CD4-positive, alpha-beta T cell (primary cell): ENCODE results near the gene FTSJ1. TPM values are rescaled to one million over a fixed set of nuclear protein-coding genes. Genes with fewer than 3 reads are reported as not detected.

Experiments
- ATAC-seq: fragments of 200-7000 bp; cut with Tn5 transposase; one replicate; pipeline ENCODE4 v1.10.0; 2022; ENCODE audit warnings: mild to moderate bottlenecking; ENCODE audit not compliant: poor library complexity
- CTCF ChIA-PET: fragments of 350-600 bp; sonication (Branson Sonifier 250); formaldehyde crosslinking; loops from one replicate; lab custom pipeline; 2021; ENCODE audit warnings: antibody characterized with exemption, inconsistent platforms; lab: Charles Lee
- POLR2A ChIA-PET: fragments of 350-600 bp; sonication (Branson Sonifier 250); formaldehyde crosslinking; loops from one replicate; lab custom pipeline; 2021; ENCODE audit warnings: antibody characterized with exemption, inconsistent platforms; lab: Charles Lee
- DNase-seq, 14 experiments: peaks; one replicate each; pipeline ENCODE4 v3.0.0-alpha.2; 2013 to 2020; ENCODE audit warnings: mixed read lengths in 2 of 14
- H3K27ac ChIP-seq, 2 donors: one replicate each; pipeline versions ENCODE4 v1.5.1 to v1.7.0; 2013; ENCODE audit warnings: low read length in 2 of 2, low read depth in 1 of 2, mild to moderate bottlenecking in 1 of 2
- H3K27me3 ChIP-seq, 2 experiments: 1 replicate in 1 of 2; 2 replicates in 1 of 2; pipeline versions ENCODE4 v1.6.1 to v1.7.0; 2013; ENCODE audit warnings: low read length in 2 of 2, control low read depth in 1 of 2, mild to moderate bottlenecking in 1 of 2, moderate library complexity in 1 of 2; ENCODE audit not compliant: insufficient read depth in 2 of 2, control insufficient read depth in 1 of 2
- H3K36me3 ChIP-seq: one replicate; pipeline ENCODE4 v1.6.1; 2013; ENCODE audit warnings: low read length, control low read depth; ENCODE audit not compliant: insufficient read depth
- H3K4me1 ChIP-seq: one replicate; pipeline ENCODE4 v1.6.1; 2013; ENCODE audit warnings: low read length, control low read depth; ENCODE audit not compliant: insufficient read depth
- H3K4me3 ChIP-seq: one replicate; pipeline ENCODE4 v1.5.1; 2013; ENCODE audit warnings: mild to moderate bottlenecking, low read length, moderate library complexity
- H3K9me3 ChIP-seq, 2 experiments: 1 replicate in 1 of 2; 2 replicates in 1 of 2; pipeline versions ENCODE4 v1.6.1 to v1.7.0; 2013; ENCODE audit warnings: low read length in 2 of 2, mild to moderate bottlenecking in 2 of 2, control low read depth in 1 of 2, moderate library complexity in 1 of 2; ENCODE audit not compliant: control insufficient read depth in 1 of 2, insufficient read depth in 1 of 2
- H3K27ac Mint-ChIP-seq: one replicate; pipeline ENCODE4 v1.8.0; 2020; ENCODE audit warnings: mixed read lengths
- H3K27me3 Mint-ChIP-seq: one replicate; pipeline ENCODE4 v1.8.0; 2021; ENCODE audit warnings: mixed read lengths
- H3K36me3 Mint-ChIP-seq: one replicate; pipeline ENCODE4 v1.8.0; 2021; ENCODE audit warnings: low read depth, mixed read lengths
- H3K4me1 Mint-ChIP-seq: one replicate; pipeline ENCODE4 v1.8.0; 2021; ENCODE audit warnings: low read depth, mixed read lengths
- H3K4me3 Mint-ChIP-seq: one replicate; pipeline ENCODE4 v1.8.0; 2020; ENCODE audit warnings: mild to moderate bottlenecking, mixed read lengths
- H3K9me3 Mint-ChIP-seq: one replicate; pipeline ENCODE4 v1.8.0; 2020; ENCODE audit warnings: mixed read lengths
- intact Hi-C, 2 experiments: fragments of 100-400 bp; cut with DNase I in 1 of 2; cut with micrococcal nuclease in 1 of 2; formaldehyde crosslinking; loops; one replicate each; pipeline versions ENCODE4 v1.15.1 to v1.9.0; 2023 to 2025; cut with DNase I, micrococcal nuclease
- total RNA-seq, 174 experiments: library from RNA in 2 of 174; stranded (reverse) in 2 of 174; gene quantifications; one replicate each; pipeline ENCODE4 v1.2.3 and lab custom pipeline; 2021 to 2026
- TF ChIP-seq, protein P1 (sequence below): fragments of 200-600 bp; IDR thresholded peaks from one replicate; pipeline ENCODE4 v1.8.0; 2022; ENCODE audit warnings: antibody characterized with exemption, mild to moderate bottlenecking

FTSJ1 gene
- total RNA-seq, 2 experiments from 2014 or later = 60.0 to 61.0 TPM

DNA sequence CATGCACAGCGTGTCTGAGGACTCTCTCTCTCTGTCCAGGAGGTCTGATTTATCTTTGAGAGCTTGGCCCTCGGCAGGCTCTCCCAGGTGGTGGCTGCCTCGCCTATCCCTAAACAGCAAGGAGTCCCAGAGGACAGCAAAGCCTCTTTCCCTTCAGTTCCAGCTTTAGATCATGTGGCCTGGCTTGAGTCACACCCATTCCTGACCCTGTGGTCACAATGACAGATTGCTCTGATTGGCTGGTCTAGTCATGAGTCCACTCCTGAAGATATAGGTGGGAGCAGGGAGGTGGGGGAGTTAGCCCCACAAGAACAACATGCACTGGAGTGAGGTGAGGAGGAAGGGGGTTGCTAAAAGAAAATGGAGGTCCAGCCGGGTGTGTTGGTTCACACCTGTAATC, 20.7 kb downstream of the FTSJ1 start:
- no peak for DNase-seq
- Mint-ChIP-seq H3K27me3 (no peaks in the 10 kb centered on the region), H3K4me1 (no peaks in the 10 kb centered on the region), H3K9me3 (no peaks in the 10 kb centered on the region), H3K36me3 (no peaks in the 10 kb centered on the region), H3K4me3 (no peak overlapping the region), H3K27ac (no peak overlapping the region)
- Histone ChIP-seq H3K36me3 (no peaks in the 10 kb centered on the region), H3K4me1 (no peaks in the 10 kb centered on the region), H3K4me3 (no peak overlapping the region), H3K27ac (no peak overlapping the region), H3K27me3 (no peaks in the 10 kb centered on the region), H3K9me3 (no peaks in the 10 kb centered on the region)
- ChIA-PET CTCF (no interaction called here), POLR2A (no interaction called here)
- no peak for ATAC-seq
- TF ChIP-seq, protein P1, sequence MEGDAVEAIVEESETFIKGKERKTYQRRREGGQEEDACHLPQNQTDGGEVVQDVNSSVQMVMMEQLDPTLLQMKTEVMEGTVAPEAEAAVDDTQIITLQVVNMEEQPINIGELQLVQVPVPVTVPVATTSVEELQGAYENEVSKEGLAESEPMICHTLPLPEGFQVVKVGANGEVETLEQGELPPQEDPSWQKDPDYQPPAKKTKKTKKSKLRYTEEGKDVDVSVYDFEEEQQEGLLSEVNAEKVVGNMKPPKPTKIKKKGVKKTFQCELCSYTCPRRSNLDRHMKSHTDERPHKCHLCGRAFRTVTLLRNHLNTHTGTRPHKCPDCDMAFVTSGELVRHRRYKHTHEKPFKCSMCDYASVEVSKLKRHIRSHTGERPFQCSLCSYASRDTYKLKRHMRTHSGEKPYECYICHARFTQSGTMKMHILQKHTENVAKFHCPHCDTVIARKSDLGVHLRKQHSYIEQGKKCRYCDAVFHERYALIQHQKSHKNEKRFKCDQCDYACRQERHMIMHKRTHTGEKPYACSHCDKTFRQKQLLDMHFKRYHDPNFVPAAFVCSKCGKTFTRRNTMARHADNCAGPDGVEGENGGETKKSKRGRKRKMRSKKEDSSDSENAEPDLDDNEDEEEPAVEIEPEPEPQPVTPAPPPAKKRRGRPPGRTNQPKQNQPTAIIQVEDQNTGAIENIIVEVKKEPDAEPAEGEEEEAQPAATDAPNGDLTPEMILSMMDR = no peak
- intact Hi-C loops = no loop called here

DNA sequence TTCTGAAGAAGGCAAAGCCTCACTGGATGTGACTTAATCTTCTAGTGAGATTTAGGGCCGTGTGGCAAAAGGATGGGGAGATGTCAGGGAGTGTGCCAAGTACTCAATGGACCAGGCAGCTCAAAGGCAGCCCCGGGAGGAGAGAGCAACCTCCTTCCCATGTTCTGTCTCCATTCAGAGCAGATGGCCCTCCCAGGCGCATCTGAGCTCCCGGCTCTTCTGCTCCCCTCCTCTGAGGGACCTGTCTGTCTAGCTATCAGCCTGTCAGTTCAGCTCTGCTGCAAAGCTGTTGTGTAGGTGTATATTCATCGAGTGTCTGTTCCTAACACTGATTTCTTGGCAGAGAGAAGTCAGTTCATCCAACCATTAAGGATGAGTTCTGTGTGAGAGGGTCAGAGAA, 21.9 kb downstream of the FTSJ1 start:
- H3K9me3 Mint-ChIP-seq = no peaks in the 10 kb centered on the region
- ChIA-PET POLR2A (no interaction called here), CTCF (no interaction called here)
- no peak overlapping the region for H3K27ac Mint-ChIP-seq
- Histone ChIP-seq H3K27me3 (no peaks in the 10 kb centered on the region), H3K4me3 (no peak overlapping the region), H3K4me1 (no peaks in the 10 kb centered on the region), H3K36me3 (no peaks in the 10 kb centered on the region), H3K27ac (no peak overlapping the region), H3K9me3 (no peaks in the 10 kb centered on the region)
- ATAC-seq = no peak
- H3K27me3 Mint-ChIP-seq = no peaks in the 10 kb centered on the region
- no peaks in the 10 kb centered on the region for H3K4me1 Mint-ChIP-seq
- intact Hi-C loops = no loop called here
- TF ChIP-seq, protein P1 = no peak
- no peak for DNase-seq
- no peaks in the 10 kb centered on the region for H3K36me3 Mint-ChIP-seq
- H3K4me3 Mint-ChIP-seq = no peak overlapping the region

- Histone ChIP-seq H3K27ac (no peak overlapping the region), H3K36me3 (no peaks in the 10 kb centered on the region), H3K27me3 (no peaks in the 10 kb centered on the region), H3K4me1 (no peaks in the 10 kb centered on the region), H3K4me3 (no peak overlapping the region), H3K9me3 (no peaks in the 10 kb centered on the region)
- Mint-ChIP-seq H3K4me3 (no peak overlapping the region), H3K36me3 (no peaks in the 10 kb centered on the region), H3K27me3 (no peaks in the 10 kb centered on the region), H3K9me3 (no peaks in the 10 kb centered on the region), H3K27ac (no peak overlapping the region), H3K4me1 (no peaks in the 10 kb centered on the region)
- TF ChIP-seq, protein P1 = no peak
- CTCF ChIA-PET = no interaction called here
- intact Hi-C loops = no loop called here
- ATAC-seq = no peak
- POLR2A ChIA-PET = no interaction called here
- DNase-seq = no peak
Observed at GRCh38 chrX:48498374-48498809, 22.4 kb downstream of the FTSJ1 start.
